ENCODE results near the gene NEDD4L.
A peak's percentile ranks its signal among the peaks of the same experiment; 100 is the strongest.

Gene NEDD4L

DNA sequence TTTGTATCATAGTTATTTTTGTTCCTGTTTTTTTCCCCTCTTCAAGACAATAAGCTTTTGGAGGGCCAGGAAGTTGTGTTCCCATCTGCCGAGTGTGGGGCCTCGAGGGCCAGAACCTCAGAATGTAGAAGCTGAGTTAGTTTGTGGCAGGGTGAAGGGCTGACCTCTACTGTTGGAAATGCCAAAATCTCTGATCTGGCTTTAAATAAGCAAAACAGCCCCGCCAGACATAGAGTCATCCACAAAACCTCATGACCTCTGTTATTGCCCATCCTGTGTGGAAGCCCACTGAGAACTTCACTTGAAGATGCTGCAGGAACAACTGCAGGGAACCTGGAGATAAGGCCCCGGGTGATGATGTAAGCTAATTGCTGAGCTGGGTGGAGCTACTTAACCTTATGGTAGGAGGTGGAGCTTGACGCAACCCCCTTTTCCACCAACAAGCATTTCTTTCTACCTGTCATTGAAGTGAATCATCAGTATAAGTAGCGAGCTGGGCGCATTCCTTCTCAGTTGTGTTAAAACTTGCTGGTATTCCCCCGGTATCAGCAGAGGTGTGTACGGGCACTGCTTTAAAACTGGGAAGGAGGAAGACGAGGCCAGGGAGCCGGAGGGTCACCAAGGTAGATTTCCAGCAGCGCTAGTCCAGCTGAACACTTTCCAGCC, 177.2 kb downstream of the NEDD4L start:
- no peak overlapping the region for H3K9ac ChIP-seq
- H3K4me3 ChIP-seq: no peak overlapping the region
- H3K9me3 ChIP-seq: no peaks in the 10 kb centered on the region
- no peaks in the 10 kb centered on the region for H3K27me3 ChIP-seq
- H4K20me1 ChIP-seq: no peaks in the 10 kb centered on the region
- no peak for TF ChIP-seq Cebpa-rat (IDR thresholded peaks at IDR 0.05)
- no peak overlapping the region for H3K27ac ChIP-seq
- H3K4me2 ChIP-seq: no peak overlapping the region
- H3K36me3 ChIP-seq: no peaks in the 10 kb centered on the region
- H3K4me1 ChIP-seq: peaks cover 38% of the 10 kb centered on the region

DNA sequence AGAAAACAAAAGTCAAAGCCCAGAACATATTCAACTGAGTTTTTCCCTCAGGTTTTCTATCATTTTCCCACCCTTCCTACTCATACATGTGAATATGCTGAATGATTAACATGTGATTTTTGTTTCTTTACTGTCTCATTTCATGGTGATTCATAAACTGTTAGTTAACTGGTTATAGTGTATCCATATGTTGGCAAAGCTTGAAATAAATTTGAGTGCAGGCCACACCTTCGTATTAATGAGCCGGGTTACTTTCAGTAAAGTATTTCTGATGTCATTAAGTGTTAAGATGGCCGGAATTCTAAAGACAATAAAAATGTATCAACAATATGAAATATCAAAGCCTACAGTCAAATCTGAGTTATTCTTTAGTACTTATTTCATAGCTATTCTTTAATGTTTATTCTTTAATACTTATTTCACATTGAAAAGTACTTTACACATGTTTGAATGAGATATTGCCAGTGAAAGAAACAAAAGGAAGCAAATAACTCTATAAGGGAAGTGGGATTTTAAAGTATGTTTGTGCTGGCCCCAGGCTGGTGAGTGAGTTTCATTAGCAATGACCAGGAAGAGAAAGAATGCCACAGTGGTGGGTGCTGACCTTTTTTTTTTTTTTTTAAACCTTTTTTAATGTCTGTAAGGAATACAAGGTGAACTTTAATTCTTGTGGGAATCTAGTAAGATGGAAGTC, 178.6 kb downstream of the NEDD4L start:
- Histone ChIP-seq H3K9ac (no peak overlapping the region), H3K27ac (no peak overlapping the region), H3K4me2 (no peak overlapping the region), H3K9me3 (no peaks in the 10 kb centered on the region), H3K27me3 (no peaks in the 10 kb centered on the region), H3K4me1 (peaks cover 41% of the 10 kb centered on the region), H3K4me3 (no peak overlapping the region), H3K36me3 (no peaks in the 10 kb centered on the region), H4K20me1 (no peaks in the 10 kb centered on the region)
- TF ChIP-seq Cebpa-rat (IDR thresholded peaks at IDR 0.05): no peak

DNA sequence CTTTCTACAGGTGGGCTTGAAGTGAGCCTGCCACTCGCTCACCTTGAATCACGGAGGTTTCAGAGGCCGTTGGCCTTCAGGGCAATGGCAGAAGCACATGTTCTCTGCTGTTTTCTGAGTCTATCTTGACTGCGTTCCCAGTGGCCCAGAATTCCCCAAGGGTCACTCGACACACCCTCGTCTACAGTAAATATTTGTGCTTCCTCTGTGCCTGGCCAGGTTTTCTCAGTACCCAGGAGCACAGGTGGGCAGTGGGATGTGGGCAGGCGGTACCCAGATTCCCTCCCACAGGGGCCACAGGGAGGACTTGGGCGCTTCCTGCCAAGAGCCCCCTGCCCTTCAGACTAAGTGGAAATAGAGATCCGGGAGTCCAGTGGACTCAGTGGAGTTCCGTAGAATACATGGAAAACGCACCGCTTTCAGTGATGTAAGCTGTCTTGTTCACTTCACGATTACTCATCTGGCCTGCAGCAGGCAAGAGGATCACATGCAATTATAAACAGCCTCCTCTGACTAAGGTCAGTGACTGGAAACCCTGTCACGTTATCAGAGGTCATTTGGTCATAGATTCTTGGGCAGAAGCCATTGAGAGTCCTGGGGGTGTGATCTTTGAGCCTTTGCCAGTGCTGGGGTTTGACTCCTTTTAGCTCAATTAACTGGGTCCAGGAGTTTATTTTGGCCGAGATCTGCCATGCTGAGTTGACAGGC, 179.8 kb downstream of the NEDD4L start:
- H3K9me3 ChIP-seq: no peaks in the 10 kb centered on the region
- peaks cover 41% of the 10 kb centered on the region for H3K4me1 ChIP-seq
- H3K27ac ChIP-seq: no peak overlapping the region; the same call in 1 of the 2 replicates
- peak overlapping the region; percentile 55 for H3K4me2 ChIP-seq
- no peaks in the 10 kb centered on the region for H3K27me3 ChIP-seq
- H3K4me3 ChIP-seq: no peak overlapping the region
- H3K9ac ChIP-seq: no peak overlapping the region
- no peaks in the 10 kb centered on the region for H3K36me3 ChIP-seq
- no peak for TF ChIP-seq Cebpa-rat (IDR thresholded peaks at IDR 0.05)
- H4K20me1 ChIP-seq: no peaks in the 10 kb centered on the region

DNA sequence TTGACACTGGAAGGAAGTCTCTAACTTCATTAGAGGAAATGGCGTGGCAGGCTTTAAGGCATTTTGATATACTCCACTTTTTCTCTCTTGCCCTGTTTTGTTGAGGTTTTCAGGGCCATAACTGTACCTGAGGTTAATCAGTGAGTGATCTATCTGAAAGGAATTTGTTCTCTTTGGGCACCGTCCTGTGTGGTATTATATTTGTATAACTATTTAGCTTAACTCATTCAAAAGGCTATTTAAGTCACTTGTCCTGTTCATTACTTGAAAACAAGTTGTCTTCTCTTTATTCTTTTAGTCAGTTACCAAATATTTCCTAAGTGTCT, 180.4 kb downstream of the NEDD4L start:
- peaks cover 41% of the 10 kb centered on the region for H3K4me1 ChIP-seq
- no peaks in the 10 kb centered on the region for H3K27me3 ChIP-seq
- H3K4me2 ChIP-seq: peak overlapping the region; percentile 55
- no peak overlapping the region for H3K9ac ChIP-seq
- H3K36me3 ChIP-seq: no peaks in the 10 kb centered on the region
- H3K27ac ChIP-seq: no peak overlapping the region
- H3K9me3 ChIP-seq: no peaks in the 10 kb centered on the region
- H3K4me3 ChIP-seq: no peak overlapping the region
- TF ChIP-seq Cebpa-rat (IDR thresholded peaks at IDR 0.05): no peak
- no peaks in the 10 kb centered on the region for H4K20me1 ChIP-seq

DNA sequence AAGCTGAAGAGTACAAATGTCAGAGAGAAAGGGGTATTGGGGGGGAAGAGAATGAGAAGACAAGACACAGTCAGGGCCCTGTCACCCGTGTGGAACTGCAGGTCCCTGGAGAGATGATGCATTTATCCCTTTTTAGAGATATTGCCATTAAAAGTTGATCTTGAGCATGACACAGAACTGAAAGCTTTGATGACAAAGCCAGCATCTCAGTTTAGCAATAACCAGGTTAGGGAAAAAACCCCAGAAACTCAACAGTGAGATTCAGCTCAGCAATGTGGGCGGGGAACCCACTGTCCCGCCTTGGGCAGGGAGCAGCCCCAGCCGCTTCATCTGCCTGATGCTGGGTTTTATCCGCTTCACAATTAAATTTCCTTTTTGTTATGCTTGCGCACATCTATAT, 181.1 kb downstream of the NEDD4L start:
- Histone ChIP-seq H3K9ac (no peak overlapping the region), H3K27me3 (no peaks in the 10 kb centered on the region), H3K4me3 (no peak overlapping the region), H4K20me1 (no peaks in the 10 kb centered on the region), H3K4me1 (peaks cover 41% of the 10 kb centered on the region), H3K4me2 (peak overlapping the region; percentile 55), H3K9me3 (no peaks in the 10 kb centered on the region), H3K36me3 (no peaks in the 10 kb centered on the region), H3K27ac (no peak overlapping the region)
- no peak for TF ChIP-seq Cebpa-rat (IDR thresholded peaks at IDR 0.05)

DNA sequence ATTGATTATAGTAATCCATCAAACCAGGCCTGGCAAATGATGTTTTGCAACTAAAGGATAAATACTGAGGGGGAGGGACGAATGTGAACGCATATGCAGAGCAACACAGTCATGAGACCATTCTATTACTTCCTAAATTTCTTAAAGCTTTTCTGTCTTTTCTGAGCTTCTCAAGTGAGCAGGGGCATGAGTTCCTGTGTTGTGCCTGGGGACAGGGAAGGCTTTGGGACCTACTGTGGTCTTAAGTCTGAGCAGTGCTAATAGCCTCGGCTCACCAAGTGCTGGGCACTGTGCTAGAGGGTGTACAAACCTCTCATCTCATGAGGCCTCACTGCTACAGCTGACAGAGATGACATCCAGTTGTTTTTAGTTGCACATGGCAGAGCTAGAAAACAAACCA, 182.4 kb downstream of the NEDD4L start:
- Histone ChIP-seq H3K36me3 (no peaks in the 10 kb centered on the region), H4K20me1 (no peaks in the 10 kb centered on the region), H3K4me3 (no peak overlapping the region), H3K9me3 (no peaks in the 10 kb centered on the region), H3K9ac (no peak overlapping the region), H3K27ac (no peak overlapping the region), H3K4me2 (no peak overlapping the region), H3K27me3 (no peaks in the 10 kb centered on the region), H3K4me1 (peaks cover 41% of the 10 kb centered on the region)
- TF ChIP-seq Cebpa-rat (IDR thresholded peaks at IDR 0.05): no peak

DNA sequence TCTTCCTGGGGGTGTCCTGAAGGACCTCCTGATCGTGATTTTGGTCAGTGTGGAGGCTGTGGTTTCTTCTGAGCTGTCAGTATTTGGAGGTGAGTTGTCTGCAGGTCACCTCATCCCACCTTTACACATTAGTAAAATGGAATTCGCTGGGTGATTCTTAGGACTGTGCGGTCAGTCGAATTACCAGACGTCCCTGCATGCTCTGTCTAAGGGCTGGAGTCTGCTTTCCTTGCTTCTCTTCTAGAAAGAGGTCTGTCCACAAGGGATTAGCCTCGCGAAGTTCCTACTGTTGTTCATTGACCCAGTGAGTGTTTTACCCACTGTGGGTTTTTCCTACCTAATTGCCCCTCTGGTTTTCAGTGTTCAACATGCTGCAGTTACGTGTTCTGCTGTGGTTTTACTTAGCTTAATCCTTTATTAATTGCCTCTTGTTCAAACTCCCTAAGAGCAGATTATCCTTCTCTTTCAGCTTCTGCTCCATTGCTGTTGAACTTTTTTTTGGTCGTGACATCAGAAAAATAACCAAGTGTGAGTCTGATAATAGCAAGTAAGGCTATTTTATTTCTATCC, 183.4 kb downstream of the NEDD4L start:
- Histone ChIP-seq H3K36me3 (no peaks in the 10 kb centered on the region), H3K27ac (no peak overlapping the region), H3K9me3 (no peaks in the 10 kb centered on the region), H3K4me1 (peaks cover 40% of the 10 kb centered on the region), H3K9ac (no peak overlapping the region), H3K27me3 (no peaks in the 10 kb centered on the region), H3K4me2 (no peak overlapping the region), H4K20me1 (no peaks in the 10 kb centered on the region), H3K4me3 (no peak overlapping the region)
- TF ChIP-seq Cebpa-rat (IDR thresholded peaks at IDR 0.05): no peak

DNA sequence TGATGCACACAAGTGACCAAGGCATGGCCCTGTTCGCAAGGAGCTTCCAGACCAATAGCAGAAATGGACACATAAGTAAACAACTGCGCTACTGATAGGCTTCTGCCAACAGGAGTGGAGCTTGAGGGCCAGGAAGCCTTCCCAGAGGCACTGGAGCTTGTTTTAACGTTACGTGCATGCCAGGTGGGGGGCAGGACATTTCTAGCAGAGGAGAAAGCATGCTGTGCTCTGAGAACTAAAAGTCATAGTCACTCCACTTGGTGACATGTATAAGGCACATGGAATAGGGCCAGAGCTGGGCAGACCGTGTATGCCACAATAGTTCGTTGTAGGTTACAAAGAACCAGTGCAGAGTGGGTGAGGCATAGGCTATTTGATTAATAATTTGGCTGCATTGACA, 184.2 kb downstream of the NEDD4L start:
- Histone ChIP-seq H3K27ac (no peak overlapping the region), H3K4me1 (peaks cover 33% of the 10 kb centered on the region), H4K20me1 (no peaks in the 10 kb centered on the region)

DNA sequence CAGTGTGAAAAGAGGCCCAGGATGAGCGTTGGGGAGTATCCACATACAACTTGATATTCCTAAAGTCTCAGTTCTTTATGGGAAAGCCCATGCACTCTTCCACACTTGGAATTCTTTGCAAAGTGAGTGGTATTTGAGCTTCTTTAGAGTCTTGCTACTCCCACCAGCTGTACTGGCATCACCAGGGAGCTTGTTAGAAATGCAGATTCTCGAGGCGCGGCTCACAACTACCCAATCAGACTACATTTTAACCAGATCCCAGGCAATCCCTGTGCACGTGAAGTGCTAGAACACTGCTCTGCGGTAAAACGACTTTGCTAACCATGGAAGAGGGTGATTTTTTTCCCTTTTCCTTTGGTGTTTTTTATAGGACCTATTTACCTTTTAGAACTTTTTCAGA, 184.7 kb downstream of the NEDD4L start:
- Histone ChIP-seq H3K27ac (no peak overlapping the region), H3K4me1 (peaks cover 27% of the 10 kb centered on the region), H3K9me3 (peaks cover 11% of the 10 kb centered on the region; the same call in 1 of the 2 replicates), H4K20me1 (no peaks in the 10 kb centered on the region), H3K36me3 (no peaks in the 10 kb centered on the region), H3K9ac (no peak overlapping the region), H3K27me3 (no peaks in the 10 kb centered on the region), H3K4me2 (no peak overlapping the region), H3K4me3 (no peak overlapping the region)
- no peak for TF ChIP-seq Cebpa-rat (IDR thresholded peaks at IDR 0.05)

More for the DNA sequence above, 184.2 kb downstream of the NEDD4L start:
- no peaks in the 10 kb centered on the region for H3K36me3 ChIP-seq
- no peak overlapping the region for H3K9ac ChIP-seq
- peaks cover 6% of the 10 kb centered on the region; the same call in 1 of the 2 replicates for H3K9me3 ChIP-seq
- no peak for TF ChIP-seq Cebpa-rat (IDR thresholded peaks at IDR 0.05)
- no peaks in the 10 kb centered on the region for H3K27me3 ChIP-seq
- H3K4me2 ChIP-seq: no peak overlapping the region
- no peak overlapping the region for H3K4me3 ChIP-seq

DNA sequence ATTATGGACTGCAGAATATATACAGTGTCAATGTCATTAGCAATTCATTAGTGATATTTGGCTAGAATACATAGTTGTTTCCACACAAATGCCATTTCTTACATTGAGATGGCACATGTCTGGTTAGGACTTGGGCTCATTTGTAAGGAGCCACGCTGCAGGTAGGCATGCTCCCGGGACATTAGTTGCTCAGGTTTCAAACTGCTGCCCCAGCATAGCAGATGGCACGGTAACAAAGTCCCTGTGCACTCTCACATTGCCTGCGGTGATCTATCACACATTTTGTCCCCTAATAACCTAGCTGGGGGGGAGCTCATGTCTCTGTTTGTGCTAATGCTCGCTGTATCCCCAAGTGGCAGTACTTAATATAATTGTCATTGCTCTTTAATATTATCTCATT, 185.1 kb downstream of the NEDD4L start:
- H3K27me3 ChIP-seq: no peaks in the 10 kb centered on the region
- H3K36me3 ChIP-seq: no peaks in the 10 kb centered on the region
- H3K9ac ChIP-seq: no peak overlapping the region
- no peak overlapping the region for H3K4me2 ChIP-seq
- H3K9me3 ChIP-seq: peaks cover 11% of the 10 kb centered on the region; the same call in 1 of the 2 replicates
- TF ChIP-seq Cebpa-rat (IDR thresholded peaks at IDR 0.05): no peak
- no peak overlapping the region for H3K4me3 ChIP-seq
- no peaks in the 10 kb centered on the region for H4K20me1 ChIP-seq
- H3K27ac ChIP-seq: no peak overlapping the region
- peaks cover 23% of the 10 kb centered on the region for H3K4me1 ChIP-seq

All from BLaER1 (cell line).